Measurements from ENCODE around the gene TFF1. TPM values are rescaled to one million over a fixed set of nuclear protein-coding genes. Genes with fewer than 3 reads are reported as not detected.

Gene TFF1
- total and polyA plus RNA-seq, 7 experiments from 2014 or later = not detected

- DNase-seq = no peak
- H3K4me3 Mint-ChIP-seq = no peak overlapping the region
- peaks cover 0 to 21% (median 4%) of the 10 kb centered on the region in 7 donors for H3K4me1 Mint-ChIP-seq
- peaks cover 0 to 4% (median 0%) of the 10 kb centered on the region in 5 donors for H3K27me3 Mint-ChIP-seq
- POLR2A ChIA-PET = no interaction called here
- intact Hi-C loops (cut with micrococcal nuclease) = no loop called here
- no peak for ATAC-seq
- peaks cover 0 to 11% (median 8%) of the 10 kb centered on the region in 11 donors for H3K9me3 Mint-ChIP-seq
- H3K4me3 ChIP-seq (ENCODE audit: low read length) = no peak overlapping the region
- H3K4me1 ChIP-seq (ENCODE audit: control insufficient read depth in 2 of 2, insufficient read depth in 2 of 2, low read length in 2 of 2) = no peaks in the 10 kb centered on the region
- peaks cover 0 to 9% (median 5%) of the 10 kb centered on the region in 3 experiments for H3K9me3 ChIP-seq (ENCODE audit: control insufficient read depth in 2 of 3, low read length in 3 of 3)
- CTCF ChIA-PET = no interaction called here
- H3K27ac ChIP-seq (ENCODE audit: low read depth, low read length) = no peak overlapping the region
- no peaks in the 10 kb centered on the region for H3K36me3 ChIP-seq (ENCODE audit: control insufficient read depth in 2 of 3, insufficient read depth in 3 of 3, low read length in 3 of 3)
- H3K36me3 Mint-ChIP-seq = peaks cover 3 to 13% (median 6%) of the 10 kb centered on the region in 5 donors
- no peaks in the 10 kb centered on the region for H3K27me3 ChIP-seq (ENCODE audit: control insufficient read depth in 2 of 2, insufficient read depth in 2 of 2, low read length in 2 of 2)
- peak overlapping the region in 2 of 9 donors; percentile 60 to 62 for H3K27ac Mint-ChIP-seq
Observed at GRCh38 chr21:42377211-42377950, 11.0 kb upstream of the TFF1 start.

- peaks cover 0 to 4% (median 0%) of the 10 kb centered on the region in 5 donors for H3K27me3 Mint-ChIP-seq
Observed at GRCh38 chr21:42376338-42376982, 10.1 kb upstream of the TFF1 start.

GRCh38 chr21:42375966-42376337, 9.6 kb upstream of the TFF1 start:
- Histone ChIP-seq H3K9me3 (ENCODE audit: control insufficient read depth in 2 of 3, low read length in 3 of 3) (no peaks in the 10 kb centered on the region), H3K27ac (ENCODE audit: low read depth, low read length) (no peak overlapping the region), H3K36me3 (ENCODE audit: control insufficient read depth in 2 of 3, insufficient read depth in 3 of 3, low read length in 3 of 3) (no peaks in the 10 kb centered on the region), H3K4me1 (ENCODE audit: control insufficient read depth in 2 of 2, insufficient read depth in 2 of 2, low read length in 2 of 2) (no peaks in the 10 kb centered on the region), H3K27me3 (ENCODE audit: control insufficient read depth in 2 of 2, insufficient read depth in 2 of 2, low read length in 2 of 2) (no peaks in the 10 kb centered on the region), H3K4me3 (ENCODE audit: low read length) (no peak overlapping the region)
- DNase-seq (no peak), ATAC-seq (no peak)
- ChIA-PET CTCF (no interaction called here), POLR2A (interaction anchor here (0.6 kb wide), 1 partner anchor 35 kb away, joined by 3 read pairs; no protein-coding TSS in a partner anchor)
- no peak overlapping the region for H3K27ac Mint-ChIP-seq
- peaks cover 0 to 17% (median 4%) of the 10 kb centered on the region in 7 donors for H3K4me1 Mint-ChIP-seq
- peaks cover 0 to 4% (median 0%) of the 10 kb centered on the region in 5 donors for H3K27me3 Mint-ChIP-seq
- peaks cover 0 to 3% (median 0%) of the 10 kb centered on the region in 5 donors for H3K36me3 Mint-ChIP-seq
- no peaks in the 10 kb centered on the region for H3K9me3 Mint-ChIP-seq
- no peak overlapping the region for H3K4me3 Mint-ChIP-seq
- intact Hi-C loops (cut with micrococcal nuclease) = no loop called here

More at GRCh38 chr21:42376338-42376982, 10.1 kb upstream of the TFF1 start:
- H3K36me3 Mint-ChIP-seq = peaks cover 0 to 4% (median under 1%) of the 10 kb centered on the region in 5 donors
- Histone ChIP-seq H3K4me1 (ENCODE audit: control insufficient read depth in 2 of 2, insufficient read depth in 2 of 2, low read length in 2 of 2) (no peaks in the 10 kb centered on the region), H3K4me3 (ENCODE audit: low read length) (no peak overlapping the region), H3K9me3 (ENCODE audit: control insufficient read depth in 2 of 3, low read length in 3 of 3) (peaks cover 0 to 4% (median 0%) of the 10 kb centered on the region in 3 experiments), H3K27ac (ENCODE audit: low read depth, low read length) (no peak overlapping the region), H3K27me3 (ENCODE audit: control insufficient read depth in 2 of 2, insufficient read depth in 2 of 2, low read length in 2 of 2) (no peaks in the 10 kb centered on the region), H3K36me3 (ENCODE audit: control insufficient read depth in 2 of 3, insufficient read depth in 3 of 3, low read length in 3 of 3) (no peaks in the 10 kb centered on the region)
- intact Hi-C loops (cut with micrococcal nuclease) = no loop called here
- POLR2A ChIA-PET = no interaction called here
- ATAC-seq (no peak), DNase-seq (no peak)
- peaks cover under 1 to 18% (median 4%) of the 10 kb centered on the region in 7 donors for H3K4me1 Mint-ChIP-seq
- peaks cover 0 to 2% (median under 1%) of the 10 kb centered on the region in 11 donors for H3K9me3 Mint-ChIP-seq
- CTCF ChIA-PET = no interaction called here
- H3K4me3 Mint-ChIP-seq = no peak overlapping the region
- H3K27ac Mint-ChIP-seq = no peak overlapping the region

GRCh38 chr21:42375506-42375905, 9.2 kb upstream of the TFF1 start:
- CTCF ChIA-PET = no interaction called here
- H3K4me1 ChIP-seq (ENCODE audit: control insufficient read depth in 2 of 2, insufficient read depth in 2 of 2, low read length in 2 of 2) = no peaks in the 10 kb centered on the region
- Mint-ChIP-seq H3K27me3 (peaks cover 0 to 4% (median 0%) of the 10 kb centered on the region in 5 donors), H3K36me3 (peaks cover 0 to 3% (median 0%) of the 10 kb centered on the region in 5 donors), H3K4me3 (peak overlapping the region in 1 of 10 donors; percentile 51), H3K27ac (no peak overlapping the region), H3K4me1 (peaks cover 0 to 19% (median 4%) of the 10 kb centered on the region in 7 donors), H3K9me3 (no peaks in the 10 kb centered on the region)
- no peak overlapping the region for H3K27ac ChIP-seq (ENCODE audit: low read depth, low read length)
- intact Hi-C loops (cut with micrococcal nuclease) = no loop called here
- no peak overlapping the region for H3K4me3 ChIP-seq (ENCODE audit: low read length)
- no peaks in the 10 kb centered on the region for H3K27me3 ChIP-seq (ENCODE audit: control insufficient read depth in 2 of 2, insufficient read depth in 2 of 2, low read length in 2 of 2)
- ATAC-seq (no peak), DNase-seq (no peak)
- no peaks in the 10 kb centered on the region for H3K9me3 ChIP-seq (ENCODE audit: control insufficient read depth in 2 of 3, low read length in 3 of 3)
- POLR2A ChIA-PET = interaction anchor here (0.6 kb wide), 1 partner anchor 35 kb away, joined by 3 read pairs; no protein-coding TSS in a partner anchor
- H3K36me3 ChIP-seq (ENCODE audit: control insufficient read depth in 2 of 3, insufficient read depth in 3 of 3, low read length in 3 of 3) = no peaks in the 10 kb centered on the region

GRCh38 chr21:42374864-42375499, 8.6 kb upstream of the TFF1 start:
- Histone ChIP-seq H3K4me3 (ENCODE audit: low read length) (no peak overlapping the region), H3K36me3 (ENCODE audit: control insufficient read depth in 2 of 3, insufficient read depth in 3 of 3, low read length in 3 of 3) (no peaks in the 10 kb centered on the region), H3K27me3 (ENCODE audit: control insufficient read depth in 2 of 2, insufficient read depth in 2 of 2, low read length in 2 of 2) (no peaks in the 10 kb centered on the region), H3K4me1 (ENCODE audit: control insufficient read depth in 2 of 2, insufficient read depth in 2 of 2, low read length in 2 of 2) (no peaks in the 10 kb centered on the region), H3K27ac (ENCODE audit: low read depth, low read length) (no peak overlapping the region), H3K9me3 (ENCODE audit: control insufficient read depth in 2 of 3, low read length in 3 of 3) (no peaks in the 10 kb centered on the region)
- DNase-seq (no peak), ATAC-seq (no peak)
- H3K27ac Mint-ChIP-seq = peak overlapping the region in 1 of 9 donors; percentile 49
- no peaks in the 10 kb centered on the region for H3K9me3 Mint-ChIP-seq
- peak overlapping the region in 2 of 10 donors; percentile 29 to 51 for H3K4me3 Mint-ChIP-seq
- CTCF ChIA-PET = no interaction called here
- intact Hi-C loops (cut with micrococcal nuclease) = no loop called here
- POLR2A ChIA-PET = no interaction called here
- peaks cover 0 to 3% (median 0%) of the 10 kb centered on the region in 5 donors for H3K36me3 Mint-ChIP-seq
- peaks cover 0 to 4% (median 0%) of the 10 kb centered on the region in 5 donors for H3K27me3 Mint-ChIP-seq
- H3K4me1 Mint-ChIP-seq = peaks cover 0 to 19% (median 4%) of the 10 kb centered on the region in 7 donors

- POLR2A ChIA-PET = no interaction called here
- H3K36me3 ChIP-seq (ENCODE audit: control insufficient read depth in 2 of 3, insufficient read depth in 3 of 3, low read length in 3 of 3) = no peaks in the 10 kb centered on the region
- DNase-seq (no peak), ATAC-seq (no peak)
- Mint-ChIP-seq H3K4me3 (peak overlapping the region in 1 of 10 donors; percentile 11), H3K4me1 (peaks cover 0 to 19% (median 4%) of the 10 kb centered on the region in 7 donors), H3K27ac (peak overlapping the region in 2 of 9 donors; percentile 61 to 82), H3K36me3 (peaks cover 0 to 3% (median 0%) of the 10 kb centered on the region in 5 donors), H3K27me3 (peaks cover 0 to 4% (median 0%) of the 10 kb centered on the region in 5 donors), H3K9me3 (no peaks in the 10 kb centered on the region)
- CTCF ChIA-PET = no interaction called here
- no peak overlapping the region for H3K27ac ChIP-seq (ENCODE audit: low read depth, low read length)
- no peaks in the 10 kb centered on the region for H3K4me1 ChIP-seq (ENCODE audit: control insufficient read depth in 2 of 2, insufficient read depth in 2 of 2, low read length in 2 of 2)
- H3K27me3 ChIP-seq (ENCODE audit: control insufficient read depth in 2 of 2, insufficient read depth in 2 of 2, low read length in 2 of 2) = no peaks in the 10 kb centered on the region
- H3K9me3 ChIP-seq (ENCODE audit: control insufficient read depth in 2 of 3, low read length in 3 of 3) = no peaks in the 10 kb centered on the region
- intact Hi-C loops (cut with micrococcal nuclease) = no loop called here
- no peak overlapping the region for H3K4me3 ChIP-seq (ENCODE audit: low read length)
Observed at GRCh38 chr21:42374457-42374856, 8.1 kb upstream of the TFF1 start.
